ENCODE measurements around the gene BMPER.

- TF ChIP-seq CTCF (IDR thresholded peaks at IDR 0.05) (no peak), POLR2A (IDR thresholded peaks at IDR 0.05) (no peak), POLR2AphosphoS5 (IDR thresholded peaks at IDR 0.05; ENCODE audit: insufficient read depth in 1 of 2, low read depth in 1 of 2) (no peak)
These were observed 225.4 kb downstream of the BMPER start for GRCh38 chr7:34130558-34131295.

All from vagina (tissue), 2 donors.